ENCODE data around the gene PCDHB3.
A peak's percentile ranks its signal among the peaks of the same experiment; 100 is the strongest.
"Not testable (repeated sequence)": the region's sequence is repeated elsewhere in the genome, so short reads cannot be mapped to it uniquely, and the experiment has no call there.

Gene PCDHB3

DNA sequence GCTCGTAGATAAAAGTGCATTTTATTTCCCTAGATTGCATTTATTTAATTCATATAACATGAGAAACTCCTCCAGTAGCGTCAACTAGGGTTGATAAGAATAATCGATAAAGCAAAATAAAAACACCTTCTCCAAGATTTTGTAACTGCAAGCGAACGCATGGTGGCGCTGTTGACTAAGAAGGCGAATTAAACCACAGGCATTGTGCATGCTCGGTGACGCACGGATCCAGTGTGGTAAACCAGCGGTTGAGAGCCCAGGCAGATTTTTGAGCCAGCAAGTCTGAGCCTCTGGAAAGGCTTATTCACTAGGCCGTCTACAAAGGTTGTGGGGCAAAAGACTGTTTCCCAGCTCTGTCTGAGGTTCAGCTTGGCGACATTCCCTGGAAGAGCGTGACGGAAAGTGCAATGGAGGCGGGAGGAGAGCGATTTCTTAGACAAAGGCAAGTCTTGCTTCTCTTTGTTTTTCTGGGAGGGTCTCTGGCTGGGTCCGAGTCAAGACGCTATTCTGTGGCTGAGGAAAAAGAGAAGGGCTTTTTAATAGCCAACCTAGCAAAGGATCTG lies at the start of gene PCDHB3:
Gene PCDHB3 (plus strand): TSS at position 231 of the 563 bp plus-strand sequence. CDS start 177 bp downstream, at position 408.
- no peak for DNase-seq (ENCODE audit: low read depth, low spot score)
- no peak within 1 kb of the TSS for H3K27ac ChIP-seq

DNA sequence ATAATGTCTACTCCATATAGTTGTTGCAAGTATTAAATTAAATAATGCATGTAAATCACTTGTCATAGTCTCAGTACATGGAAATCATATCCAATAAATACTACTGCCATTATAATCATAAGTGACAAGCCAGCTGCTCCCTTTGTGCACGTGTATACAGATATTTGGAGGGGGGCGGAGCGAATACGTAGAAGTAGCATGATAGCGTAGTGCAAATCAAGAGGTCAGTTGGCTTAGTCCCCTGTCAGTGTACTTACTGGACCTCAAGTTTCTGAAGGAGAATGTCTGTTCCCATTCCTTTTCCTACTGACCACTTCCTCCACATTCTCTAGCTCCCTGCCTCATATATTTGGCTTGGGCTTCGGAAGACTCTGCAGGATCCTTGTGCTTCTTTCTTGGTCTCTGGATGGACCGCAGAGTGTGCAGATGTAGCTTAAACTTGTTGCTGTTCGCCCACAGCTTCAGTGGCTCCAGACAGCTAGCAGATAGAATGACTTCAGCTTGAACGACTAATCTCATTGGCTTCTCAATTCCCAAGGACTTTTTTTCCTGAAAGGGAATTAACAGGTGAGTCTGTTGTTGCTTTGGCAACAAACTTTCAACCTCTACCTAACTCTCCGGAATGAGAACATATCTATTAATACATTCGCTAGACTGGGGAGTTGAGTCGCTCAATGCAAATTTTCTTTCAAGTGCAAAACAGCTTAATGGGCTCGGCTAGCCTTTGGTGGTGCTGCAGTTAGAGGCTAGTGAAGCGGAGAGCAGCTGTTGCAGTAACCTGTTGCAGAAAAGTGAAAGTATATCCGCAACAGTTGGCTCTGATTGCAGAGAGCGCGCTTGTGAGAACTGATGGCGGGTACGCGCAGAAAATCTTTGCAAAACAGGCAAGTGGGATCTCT lies 49.4 kb upstream of the PCDHB3 start, which contains the start of gene PCDHB1:
Gene PCDHB1 (plus strand): TSS at position 753 of the 899 bp plus-strand sequence. CDS start 97 bp downstream, at position 850.
- H3K27ac ChIP-seq: no peak within 1 kb of the TSS
- DNase-seq (ENCODE audit: low read depth, low spot score): no peak

DNA sequence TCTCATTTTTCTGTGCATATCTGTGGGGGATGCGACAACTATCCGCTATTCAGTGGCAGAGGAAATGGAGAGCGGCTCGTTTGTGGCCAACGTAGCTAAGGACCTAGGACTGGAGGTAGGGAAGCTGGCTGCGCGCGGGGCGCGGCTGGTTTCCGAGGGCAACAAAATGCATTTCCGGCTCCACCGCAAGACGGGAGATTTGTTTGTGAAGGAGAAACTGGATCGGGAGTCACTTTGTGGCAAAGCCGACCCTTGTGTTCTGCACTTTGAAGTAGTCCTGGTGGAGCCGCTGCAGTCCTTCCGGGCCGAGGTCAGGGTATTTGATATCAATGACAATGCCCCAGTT lies 48.8 kb upstream of the PCDHB3 start:
- DNase-seq (ENCODE audit: low read depth, low spot score): no peak
- H3K27ac ChIP-seq: no peak overlapping the region

DNA sequence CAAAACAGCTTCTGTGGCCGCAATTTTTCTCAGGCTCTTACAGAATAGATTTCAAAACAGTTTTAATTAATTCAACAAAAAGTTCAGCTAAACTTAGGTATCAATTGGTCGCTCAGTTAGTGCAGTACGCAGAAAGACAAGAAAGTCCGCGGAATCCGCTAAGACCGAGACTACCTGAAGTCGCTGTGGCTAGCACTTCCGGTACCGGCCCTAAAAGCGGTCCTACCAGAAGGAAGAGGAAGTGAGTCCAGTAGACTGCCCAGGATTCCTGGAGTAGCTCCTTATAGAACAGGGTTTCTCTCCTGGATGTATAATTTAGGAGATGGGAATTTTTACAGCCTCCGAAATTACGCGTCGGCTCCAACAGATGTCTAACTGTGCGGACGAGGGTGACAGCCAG lies 22.4 kb upstream of the PCDHB3 start:
- DNase-seq (ENCODE audit: low read depth, low spot score): no peak
- no peak overlapping the region for H3K27ac ChIP-seq

DNA sequence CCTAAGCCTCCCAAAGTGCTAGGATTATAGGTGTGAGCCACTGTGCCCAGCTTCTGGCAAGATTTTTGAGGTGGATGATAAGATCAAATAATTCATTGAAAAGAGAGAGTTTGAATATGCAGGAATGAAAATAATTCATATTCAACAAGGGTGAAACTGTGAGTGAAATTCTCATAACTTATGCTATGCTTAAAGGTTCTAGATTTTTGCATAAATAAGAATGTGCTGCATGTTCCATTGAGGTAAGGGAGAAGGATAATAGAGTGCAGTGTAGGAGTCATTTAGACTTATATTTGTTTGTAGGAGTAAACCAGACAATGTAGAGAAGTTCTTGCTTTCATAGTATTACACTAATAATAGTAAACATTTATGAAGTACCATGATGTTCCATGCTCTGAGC lies 18.0 kb upstream of the PCDHB3 start:
- H3K27ac ChIP-seq: no peak overlapping the region
- no peak for DNase-seq (ENCODE audit: low read depth, low spot score)

DNA sequence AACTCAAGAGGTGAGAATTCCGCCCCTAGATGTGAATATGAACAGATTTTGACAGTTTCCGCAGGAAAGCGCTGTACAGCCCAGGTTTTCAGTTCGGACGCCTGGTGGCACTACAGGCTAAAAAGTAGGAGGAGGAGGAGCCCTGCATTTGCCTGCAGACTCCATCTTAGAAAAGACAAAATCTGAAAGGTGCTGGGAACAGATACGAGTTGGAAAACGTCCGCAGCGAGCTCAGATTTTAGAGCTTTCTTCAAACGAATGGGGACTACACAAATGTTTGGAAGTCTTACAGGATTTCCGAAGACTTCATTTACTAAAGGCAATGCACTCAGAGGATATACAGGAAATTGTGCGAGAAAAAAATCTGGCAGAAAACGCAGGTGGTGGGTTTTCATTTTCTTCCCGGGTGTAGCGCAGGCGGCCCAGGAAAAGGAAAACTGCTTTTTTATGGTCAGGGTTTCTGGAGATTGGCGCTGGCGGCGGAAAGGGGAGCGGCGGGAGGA lies 15.7 kb upstream of the PCDHB3 start:
- DNase-seq (ENCODE audit: low read depth, low spot score): peak; percentile 14
- no peak overlapping the region for H3K27ac ChIP-seq

DNA sequence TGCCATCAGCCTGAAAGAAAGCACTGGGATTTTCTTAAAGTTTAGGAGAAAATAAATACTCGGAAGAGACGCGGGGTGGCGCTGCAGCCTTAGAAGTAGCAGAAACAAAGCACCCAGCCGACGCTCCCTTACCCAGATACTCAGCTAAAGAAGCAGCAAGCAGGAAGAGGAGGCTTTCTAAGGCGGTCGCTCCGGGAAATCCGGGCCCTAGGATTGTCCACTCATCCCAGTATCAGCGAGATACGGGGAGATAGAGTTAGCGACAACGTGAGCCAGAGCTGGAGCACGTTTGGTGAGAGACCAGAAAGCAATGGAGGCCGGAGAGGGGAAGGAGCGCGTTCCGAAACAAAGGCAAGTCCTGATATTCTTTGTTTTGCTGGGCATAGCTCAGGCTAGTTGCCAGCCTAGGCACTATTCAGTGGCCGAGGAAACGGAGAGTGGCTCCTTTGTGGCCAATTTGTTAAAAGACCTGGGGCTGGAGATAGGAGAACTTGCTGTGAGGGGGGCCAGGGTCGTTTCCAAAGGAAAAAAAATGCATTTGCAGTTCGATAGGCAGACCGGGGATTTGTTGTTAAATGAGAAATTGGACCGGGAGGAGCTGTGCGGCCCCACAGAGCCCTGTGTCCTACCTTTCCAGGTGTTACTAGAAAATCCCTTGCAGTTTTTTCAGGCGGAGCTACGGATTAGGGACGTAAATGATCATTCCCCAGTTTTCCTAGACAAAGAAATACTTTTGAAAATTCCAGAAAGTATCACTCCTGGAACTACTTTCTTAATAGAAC lies 5.6 kb upstream of the PCDHB3 start, which contains the start of gene PCDHB2:
Gene PCDHB2 (plus strand): TSS at position 135 of the 782 bp plus-strand sequence. CDS start 176 bp downstream, at position 311.
- DNase-seq (ENCODE audit: low read depth, low spot score): no peak
- no peak within 1 kb of the TSS for H3K27ac ChIP-seq

DNA sequence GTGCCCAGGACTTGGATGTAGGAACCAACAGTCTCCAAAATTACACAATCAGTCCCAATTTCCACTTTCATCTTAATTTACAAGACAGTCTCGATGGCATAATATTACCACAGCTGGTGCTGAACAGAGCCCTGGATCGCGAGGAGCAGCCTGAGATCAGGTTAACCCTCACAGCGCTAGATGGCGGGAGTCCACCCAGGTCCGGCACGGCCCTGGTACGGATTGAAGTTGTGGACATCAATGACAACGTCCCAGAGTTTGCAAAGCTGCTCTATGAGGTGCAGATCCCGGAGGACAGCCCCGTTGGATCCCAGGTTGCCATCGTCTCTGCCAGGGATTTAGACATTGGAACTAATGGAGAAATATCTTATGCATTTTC lies 5.0 kb upstream of the PCDHB3 start:
- no peak overlapping the region for H3K27ac ChIP-seq
- no peak for DNase-seq (ENCODE audit: low read depth, low spot score)

DNA sequence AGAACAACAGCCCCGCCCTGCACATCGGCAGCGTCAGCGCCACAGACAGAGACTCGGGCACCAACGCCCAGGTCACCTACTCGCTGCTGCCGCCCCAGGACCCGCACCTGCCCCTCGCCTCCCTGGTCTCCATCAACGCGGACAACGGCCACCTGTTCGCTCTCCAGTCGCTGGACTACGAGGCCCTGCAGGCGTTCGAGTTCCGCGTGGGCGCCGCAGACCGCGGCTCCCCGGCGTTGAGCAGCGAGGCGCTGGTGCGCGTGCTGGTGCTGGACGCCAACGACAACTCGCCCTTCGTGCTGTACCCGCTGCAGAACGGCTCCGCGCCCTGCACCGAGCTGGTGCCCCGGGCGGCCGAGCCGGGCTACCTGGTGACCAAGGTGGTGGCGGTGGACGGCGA lies 4.1 kb upstream of the PCDHB3 start:
- not testable (repeated sequence) for DNase-seq (ENCODE audit: low read depth, low spot score); H3K27ac ChIP-seq

DNA sequence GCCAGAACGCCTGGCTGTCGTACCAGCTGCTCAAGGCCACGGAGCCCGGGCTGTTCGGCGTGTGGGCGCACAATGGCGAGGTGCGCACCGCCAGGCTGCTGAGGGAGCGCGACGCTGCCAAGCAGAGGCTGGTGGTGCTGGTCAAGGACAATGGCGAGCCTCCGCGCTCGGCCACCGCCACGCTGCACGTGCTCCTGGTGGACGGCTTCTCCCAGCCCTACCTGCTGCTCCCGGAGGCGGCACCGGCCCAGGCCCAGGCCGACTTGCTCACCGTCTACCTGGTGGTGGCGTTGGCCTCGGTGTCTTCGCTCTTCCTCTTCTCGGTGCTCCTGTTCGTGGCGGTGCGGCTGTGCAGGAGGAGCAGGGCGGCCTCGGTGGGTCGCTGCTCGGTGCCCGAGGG lies 3.7 kb upstream of the PCDHB3 start:
- not testable (repeated sequence) for DNase-seq (ENCODE audit: low read depth, low spot score); H3K27ac ChIP-seq

DNA sequence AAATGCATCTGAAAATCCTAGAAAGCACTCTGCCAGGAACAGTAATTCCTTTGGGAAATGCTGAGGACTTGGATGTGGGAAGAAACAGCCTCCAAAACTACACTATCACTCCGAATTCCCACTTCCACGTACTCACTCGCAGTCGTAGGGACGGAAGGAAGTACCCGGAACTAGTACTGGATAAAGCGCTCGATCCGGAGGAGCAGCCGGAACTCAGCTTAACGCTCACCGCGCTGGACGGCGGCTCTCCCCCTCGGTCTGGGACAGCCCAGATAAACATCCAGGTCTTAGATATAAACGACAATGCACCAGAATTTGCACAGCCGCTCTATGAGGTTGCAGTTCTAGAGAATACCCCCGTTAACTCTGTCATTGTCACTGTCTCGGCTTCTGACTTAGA lies 786 bp downstream of the PCDHB3 start:
- no peak for DNase-seq (ENCODE audit: low read depth, low spot score)
- H3K27ac ChIP-seq: no peak overlapping the region

DNA sequence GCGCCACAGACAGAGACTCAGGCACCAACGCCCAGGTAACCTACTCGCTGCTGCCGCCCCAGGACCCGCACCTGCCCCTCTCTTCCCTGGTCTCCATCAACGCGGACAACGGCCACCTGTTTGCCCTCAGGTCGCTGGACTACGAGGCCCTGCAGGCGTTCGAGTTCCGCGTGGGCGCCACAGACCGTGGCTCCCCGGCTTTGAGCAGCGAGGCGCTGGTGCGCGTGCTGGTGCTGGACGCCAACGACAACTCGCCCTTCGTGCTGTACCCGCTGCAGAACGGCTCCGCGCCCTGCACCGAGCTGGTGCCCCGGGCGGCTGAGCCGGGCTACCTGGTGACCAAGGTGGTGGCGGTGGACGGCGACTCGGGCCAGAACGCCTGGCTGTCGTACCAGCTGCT lies 1.8 kb downstream of the PCDHB3 start:
- DNase-seq (ENCODE audit: low read depth, low spot score); H3K27ac ChIP-seq: not testable (repeated sequence)

DNA sequence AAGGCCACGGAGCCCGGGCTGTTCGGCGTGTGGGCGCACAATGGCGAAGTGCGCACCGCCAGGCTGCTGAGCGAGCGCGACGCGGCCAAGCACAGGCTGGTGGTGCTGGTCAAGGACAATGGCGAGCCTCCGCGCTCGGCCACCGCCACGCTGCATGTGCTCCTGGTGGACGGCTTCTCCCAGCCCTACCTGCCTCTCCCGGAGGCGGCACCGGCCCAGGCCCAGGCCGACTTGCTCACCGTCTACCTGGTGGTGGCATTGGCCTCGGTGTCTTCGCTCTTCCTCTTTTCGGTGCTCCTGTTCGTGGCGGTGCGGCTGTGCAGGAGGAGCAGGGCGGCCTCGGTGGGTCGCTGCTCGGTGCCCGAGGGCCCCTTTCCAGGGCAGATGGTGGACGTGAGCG lies 2.2 kb downstream of the PCDHB3 start:
- not testable (repeated sequence) for DNase-seq (ENCODE audit: low read depth, low spot score); H3K27ac ChIP-seq

DNA sequence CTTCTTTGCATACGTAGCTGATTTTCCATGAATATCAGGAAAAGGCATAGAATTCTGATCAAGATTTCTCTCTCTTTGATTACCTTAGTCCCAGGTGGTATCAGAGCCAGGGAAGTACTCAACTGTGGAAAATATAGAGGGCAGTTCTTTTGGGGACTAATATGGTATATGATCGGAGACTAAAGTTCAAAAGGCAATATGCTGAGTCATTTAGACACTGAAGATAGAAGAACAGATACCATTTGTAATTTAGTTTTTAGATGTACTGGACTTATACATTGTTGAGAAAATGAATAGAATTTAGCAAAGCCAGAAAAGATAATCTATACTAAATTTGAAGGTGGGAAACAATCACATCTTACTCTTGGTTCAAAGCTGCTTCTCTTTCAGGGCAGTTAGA lies 5.1 kb downstream of the PCDHB3 start:
- no peak for DNase-seq (ENCODE audit: low read depth, low spot score)
- no peak overlapping the region for H3K27ac ChIP-seq

DNA sequence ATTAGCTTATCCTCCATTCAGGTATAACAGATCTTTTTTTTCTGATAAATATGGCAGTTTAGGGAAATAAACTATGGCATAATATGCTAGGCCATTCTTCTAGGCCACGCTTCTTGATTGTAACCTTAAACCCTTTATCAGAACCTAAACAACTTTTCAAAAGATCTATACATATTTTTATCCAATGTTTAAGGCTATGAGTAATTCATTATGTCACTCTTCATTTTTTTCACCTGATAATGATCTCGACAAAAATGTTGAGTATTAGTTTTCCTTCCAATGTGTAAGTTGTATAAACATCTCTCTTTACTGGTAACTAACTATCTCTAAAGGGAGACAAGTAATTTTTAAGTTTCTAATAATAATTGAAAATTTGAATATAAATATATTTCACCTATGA lies 19.0 kb downstream of the PCDHB3 start:
- no peak for DNase-seq (ENCODE audit: low read depth, low spot score)
- H3K27ac ChIP-seq: no peak overlapping the region

DNA sequence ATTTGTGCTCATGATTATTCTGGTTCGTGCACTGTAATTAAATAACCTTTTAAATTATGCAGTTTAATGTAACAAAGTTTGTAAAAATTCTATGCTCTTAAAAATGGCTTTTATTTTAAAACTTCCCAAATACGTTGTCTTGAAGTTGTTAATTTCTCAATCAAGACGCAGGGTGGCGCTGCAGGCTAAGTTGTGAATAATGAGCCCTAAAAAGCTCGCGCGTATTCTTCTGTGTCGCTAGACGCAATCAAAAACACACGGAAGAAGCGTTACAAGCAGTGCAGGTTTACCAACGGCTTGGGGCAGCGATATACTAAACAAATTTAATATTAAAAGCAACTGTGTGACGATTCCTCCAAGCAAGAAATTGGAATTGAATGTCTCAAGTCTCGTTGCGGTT lies 21.3 kb downstream of the PCDHB3 start, which contains the start of gene PCDHB4:
Gene PCDHB4 (plus strand): TSS at position 256 of the 400 bp plus-strand sequence. CDS start 181 bp downstream, outside the sequence.
- no peak for DNase-seq (ENCODE audit: low read depth, low spot score)
- H3K27ac ChIP-seq: no peak within 1 kb of the TSS

DNA sequence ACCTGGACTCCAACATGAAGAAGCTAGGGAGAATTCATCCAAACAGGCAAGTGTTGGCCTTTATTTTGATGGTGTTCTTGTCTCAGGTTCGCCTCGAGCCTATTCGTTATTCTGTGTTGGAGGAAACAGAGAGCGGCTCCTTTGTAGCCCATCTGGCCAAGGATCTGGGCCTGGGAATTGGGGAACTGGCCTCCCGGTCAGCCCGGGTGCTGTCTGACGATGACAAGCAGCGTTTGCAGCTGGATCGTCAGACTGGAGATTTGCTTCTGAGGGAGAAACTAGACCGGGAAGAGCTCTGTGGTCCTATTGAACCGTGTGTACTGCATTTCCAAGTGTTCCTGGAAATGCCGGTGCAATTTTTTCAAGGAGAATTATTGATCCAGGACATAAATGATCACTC lies 21.7 kb downstream of the PCDHB3 start:
- H3K27ac ChIP-seq: no peak overlapping the region
- DNase-seq (ENCODE audit: low read depth, low spot score): no peak

DNA sequence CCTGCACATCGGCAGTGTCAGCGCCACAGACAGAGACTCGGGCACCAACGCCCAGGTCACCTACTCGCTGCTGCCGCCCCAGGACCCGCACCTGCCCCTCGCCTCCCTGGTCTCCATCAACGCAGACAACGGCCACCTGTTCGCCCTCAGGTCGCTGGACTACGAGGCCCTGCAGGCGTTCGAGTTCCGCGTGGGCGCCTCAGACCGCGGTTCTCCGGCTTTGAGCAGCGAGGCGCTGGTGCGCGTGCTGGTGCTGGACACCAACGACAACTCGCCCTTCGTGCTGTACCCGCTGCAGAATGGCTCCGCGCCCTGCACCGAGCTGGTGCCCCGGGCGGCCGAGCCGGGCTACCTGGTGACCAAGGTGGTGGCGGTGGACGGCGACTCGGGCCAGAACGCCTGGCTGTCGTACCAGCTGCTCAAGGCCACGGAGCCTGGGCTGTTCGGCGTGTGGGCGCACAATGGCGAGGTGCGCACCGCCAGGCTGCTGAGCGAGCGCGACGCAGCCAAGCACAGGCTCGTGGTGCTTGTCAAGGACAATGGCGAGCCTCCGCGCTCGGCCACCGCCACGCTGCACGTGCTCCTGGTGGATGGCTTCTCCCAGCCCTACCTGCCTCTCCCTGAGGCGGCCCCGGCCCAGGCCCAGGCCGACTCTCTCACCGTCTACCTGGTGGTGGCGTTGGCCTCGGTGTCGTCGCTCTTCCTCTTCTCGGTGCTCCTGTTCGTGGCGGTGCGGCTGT lies 23.3 kb downstream of the PCDHB3 start:
- DNase-seq (ENCODE audit: low read depth, low spot score); H3K27ac ChIP-seq: not testable (repeated sequence)

DNA sequence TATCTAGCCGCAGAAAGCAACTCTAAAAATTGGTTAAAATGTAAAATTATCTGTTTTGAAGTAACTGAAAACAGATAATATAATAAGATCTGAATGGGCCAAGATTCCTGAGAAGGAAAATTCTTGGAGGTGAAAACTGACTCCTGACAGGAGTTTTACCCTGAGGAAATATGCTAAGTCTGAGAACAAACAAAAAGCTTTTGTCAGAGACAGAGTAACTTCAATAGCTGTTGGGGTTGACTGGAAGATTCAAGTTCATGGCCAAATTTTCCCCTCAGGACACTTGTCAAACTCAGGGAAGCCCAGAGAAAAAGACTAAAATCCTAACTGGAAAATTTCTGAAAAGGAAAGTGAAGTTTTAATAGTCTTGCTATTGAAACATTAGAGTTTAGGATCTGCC lies 27.0 kb downstream of the PCDHB3 start:
- no peak for DNase-seq (ENCODE audit: low read depth, low spot score)
- no peak overlapping the region for H3K27ac ChIP-seq
